Loucy (cell line): ENCODE data around the gene GIMAP6.

Experiments used
- H2AFZ ChIP-seq: fragments of 200-600 bp; sonication (generic); 2 replicates; pipeline ENCODE4 v1.6.0; 2016; ENCODE audit warnings: antibody characterized with exemption, mild to moderate bottlenecking, low read length, moderate library complexity
- H3F3A ChIP-seq: fragments of 200-600 bp; 2 replicates; pipeline ENCODE4 v1.6.0; 2016; ENCODE audit warnings: antibody characterized with exemption, low read depth, mild to moderate bottlenecking
- H3K27me3 ChIP-seq: fragments of 200-600 bp; sonication (generic); 2 replicates; pipeline ENCODE4 v1.6.1; 2014; ENCODE audit warnings: low read length, mild to moderate bottlenecking; ENCODE audit not compliant: insufficient read depth, poor library complexity, severe bottlenecking
- H3K36me3 ChIP-seq: fragments of 200-600 bp; sonication (generic); 2 replicates; pipeline ENCODE4 v1.6.1; 2016; ENCODE audit warnings: low read length; ENCODE audit not compliant: insufficient read depth
- H3K4me1 ChIP-seq: fragments of 200-600 bp; sonication (generic); 2 replicates; pipeline ENCODE4 v1.5.1; 2014; ENCODE audit warnings: low read length, mild to moderate bottlenecking; ENCODE audit not compliant: insufficient read depth, poor library complexity, severe bottlenecking
- H3K4me2 ChIP-seq: fragments of 200-600 bp; sonication (generic); 2 replicates; pipeline ENCODE4 v1.6.0; 2014; ENCODE audit warnings: antibody characterized with exemption, low read length, low read depth, mild to moderate bottlenecking; ENCODE audit not compliant: poor library complexity, severe bottlenecking
- H3K4me3 ChIP-seq: fragments of 200-600 bp; sonication (generic); 2 replicates; pipeline ENCODE4 v1.5.1; 2014; ENCODE audit warnings: low read length, mild to moderate bottlenecking, mixed read lengths; ENCODE audit not compliant: poor library complexity, severe bottlenecking
- H3K79me2 ChIP-seq: fragments of 200-600 bp; sonication (generic); 2 replicates; pipeline ENCODE4 v1.6.1; 2014; ENCODE audit warnings: low read length; ENCODE audit not compliant: insufficient read depth
- H3K9ac ChIP-seq: fragments of 200-600 bp; sonication (generic); 2 replicates; pipeline ENCODE4 v1.6.0; 2014; ENCODE audit warnings: mild to moderate bottlenecking, low read depth, low read length, moderate library complexity; ENCODE audit not compliant: poor library complexity, severe bottlenecking
- H3K9me2 ChIP-seq: fragments of 200-600 bp; sonication (generic); replicated peaks from 2 replicates; pipeline ENCODE4 v1.6.1; 2016; ENCODE audit warnings: low read depth, low read length, mixed read lengths
- H3K9me3 ChIP-seq: fragments of 200-600 bp; sonication (generic); 2 replicates; pipeline ENCODE4 v1.6.1; 2014; ENCODE audit warnings: mild to moderate bottlenecking, antibody characterized with exemption, low read length, low read depth; ENCODE audit not compliant: insufficient read depth
- H4K20me1 ChIP-seq: fragments of 200-600 bp; sonication (generic); 2 replicates; pipeline ENCODE4 v1.6.0; 2014; ENCODE audit warnings: antibody characterized with exemption, low read length, mild to moderate bottlenecking; ENCODE audit not compliant: insufficient read depth, poor library complexity, severe bottlenecking
- EZH2phosphoT487 ChIP-seq: fragments of 200-600 bp; IDR thresholded peaks from 2 replicates; pipeline ENCODE4 v1.6.1; 2018; ENCODE audit warnings: antibody characterized with exemption, mild to moderate bottlenecking, moderate library complexity, borderline replicate concordance
- TF ChIP-seq, protein P1 (sequence below): fragments of 200-600 bp; sonication (generic); conservative IDR thresholded peaks from 2 replicates; pipeline ENCODE4 v1.5.1; 2014; ENCODE audit warnings: mild to moderate bottlenecking, antibody characterized with exemption, low read length

Gene GIMAP6

DNA sequence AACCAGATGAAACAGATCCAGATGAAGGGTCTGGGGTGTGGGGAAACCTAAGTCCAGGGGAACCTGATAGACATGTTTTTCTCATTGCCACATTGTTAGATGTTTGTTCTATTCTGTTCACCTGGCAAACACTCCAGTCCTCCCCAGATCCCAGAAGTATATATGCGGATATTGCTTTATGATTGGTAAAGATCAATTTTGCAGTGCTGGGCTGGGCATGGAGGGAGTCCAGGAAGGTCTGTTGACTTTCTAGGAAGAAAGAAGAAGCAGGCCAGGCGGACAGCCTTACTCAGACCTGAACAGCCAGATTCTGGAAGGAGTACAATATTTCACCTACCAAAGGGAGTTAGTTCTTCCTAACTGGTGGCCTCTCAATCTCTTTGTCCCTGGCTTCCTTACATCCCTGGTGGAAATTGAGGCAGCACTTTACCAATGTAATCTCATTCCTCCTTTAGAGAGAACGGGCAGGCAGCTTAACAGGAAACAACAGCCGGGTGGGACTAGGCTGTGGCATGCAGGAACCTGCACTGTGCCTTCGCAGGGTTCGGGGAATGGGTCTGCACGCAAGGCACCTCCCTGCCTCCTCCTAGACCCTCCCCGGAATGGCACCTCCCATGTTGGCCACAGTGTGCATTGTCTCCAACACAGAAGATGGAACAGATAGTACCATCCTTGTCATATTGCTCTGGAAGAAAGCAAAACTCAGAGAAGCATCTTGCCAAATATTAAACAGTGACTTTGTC lies 930 bp downstream of the GIMAP6 start:
- H3K9me2 ChIP-seq: no peaks in the 10 kb centered on the region
- H2AFZ ChIP-seq: no peak overlapping the region
- peaks cover 28% of the 10 kb centered on the region; the same call in 1 of the 2 replicates for H3K36me3 ChIP-seq
- H3K79me2 ChIP-seq: peaks cover 78% of the 10 kb centered on the region
- H3K4me1 ChIP-seq: peaks cover 64% of the 10 kb centered on the region
- H3K9me3 ChIP-seq: no peaks in the 10 kb centered on the region
- peak overlapping the region; percentile 95 for H3K9ac ChIP-seq
- peak overlapping the region; percentile 98 for H3K4me2 ChIP-seq
- H3K27me3 ChIP-seq: no peaks in the 10 kb centered on the region
- TF ChIP-seq, protein P1, sequence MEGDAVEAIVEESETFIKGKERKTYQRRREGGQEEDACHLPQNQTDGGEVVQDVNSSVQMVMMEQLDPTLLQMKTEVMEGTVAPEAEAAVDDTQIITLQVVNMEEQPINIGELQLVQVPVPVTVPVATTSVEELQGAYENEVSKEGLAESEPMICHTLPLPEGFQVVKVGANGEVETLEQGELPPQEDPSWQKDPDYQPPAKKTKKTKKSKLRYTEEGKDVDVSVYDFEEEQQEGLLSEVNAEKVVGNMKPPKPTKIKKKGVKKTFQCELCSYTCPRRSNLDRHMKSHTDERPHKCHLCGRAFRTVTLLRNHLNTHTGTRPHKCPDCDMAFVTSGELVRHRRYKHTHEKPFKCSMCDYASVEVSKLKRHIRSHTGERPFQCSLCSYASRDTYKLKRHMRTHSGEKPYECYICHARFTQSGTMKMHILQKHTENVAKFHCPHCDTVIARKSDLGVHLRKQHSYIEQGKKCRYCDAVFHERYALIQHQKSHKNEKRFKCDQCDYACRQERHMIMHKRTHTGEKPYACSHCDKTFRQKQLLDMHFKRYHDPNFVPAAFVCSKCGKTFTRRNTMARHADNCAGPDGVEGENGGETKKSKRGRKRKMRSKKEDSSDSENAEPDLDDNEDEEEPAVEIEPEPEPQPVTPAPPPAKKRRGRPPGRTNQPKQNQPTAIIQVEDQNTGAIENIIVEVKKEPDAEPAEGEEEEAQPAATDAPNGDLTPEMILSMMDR: no peak
- TF ChIP-seq EZH2phosphoT487: no peak
- peak overlapping the region; percentile 84 for H3K4me3 ChIP-seq
- H3F3A ChIP-seq: no peaks in the 10 kb centered on the region
- peaks cover 3% of the 10 kb centered on the region for H4K20me1 ChIP-seq

DNA sequence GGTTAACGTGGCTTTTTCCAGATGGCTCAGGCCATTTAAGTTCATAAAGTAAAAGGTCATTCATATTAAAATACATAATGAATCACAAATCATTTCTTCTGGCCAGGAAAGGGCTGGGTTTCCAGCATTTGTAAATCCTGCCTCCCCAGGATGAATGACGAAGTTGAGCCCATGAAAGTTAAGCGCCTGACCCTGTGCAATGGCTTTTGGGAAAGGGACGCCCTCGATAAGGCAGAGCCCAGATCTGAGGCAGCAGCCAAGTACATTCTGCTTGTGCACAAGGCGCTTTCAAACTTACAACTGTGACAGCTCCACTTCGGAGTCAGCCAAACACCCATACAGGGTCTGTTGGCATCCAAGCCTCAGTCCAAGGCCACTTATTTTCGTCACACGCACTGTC lies 2.8 kb downstream of the GIMAP6 start:
- Histone ChIP-seq H3K27me3 (no peaks in the 10 kb centered on the region), H3K79me2 (peaks cover 78% of the 10 kb centered on the region), H4K20me1 (peaks cover 8% of the 10 kb centered on the region), H3K9me2 (no peaks in the 10 kb centered on the region), H3F3A (no peaks in the 10 kb centered on the region), H2AFZ (no peak overlapping the region), H3K4me1 (peaks cover 71% of the 10 kb centered on the region), H3K9me3 (no peaks in the 10 kb centered on the region), H3K4me2 (peak overlapping the region; percentile 98), H3K4me3 (peak overlapping the region; percentile 84), H3K36me3 (peaks cover 28% of the 10 kb centered on the region; the same call in 1 of the 2 replicates), H3K9ac (no peak overlapping the region)
- TF ChIP-seq, protein P1: no peak
- TF ChIP-seq EZH2phosphoT487: no peak

GRCh38 chr7:150627959-150628358 lies 4.2 kb downstream of the GIMAP6 start:
- no peak overlapping the region for H3K9ac ChIP-seq
- no peaks in the 10 kb centered on the region for H3K9me2 ChIP-seq
- peak overlapping the region; percentile 45 for H3K4me3 ChIP-seq
- peak overlapping the region; percentile 98 for H3K4me2 ChIP-seq
- TF ChIP-seq, protein P1: no peak
- TF ChIP-seq EZH2phosphoT487: no peak
- H3K27me3 ChIP-seq: no peaks in the 10 kb centered on the region
- H3F3A ChIP-seq: no peaks in the 10 kb centered on the region
- H2AFZ ChIP-seq: no peak overlapping the region
- H3K9me3 ChIP-seq: no peaks in the 10 kb centered on the region
- peaks cover 65% of the 10 kb centered on the region for H3K4me1 ChIP-seq
- peaks cover 8% of the 10 kb centered on the region for H4K20me1 ChIP-seq
- H3K79me2 ChIP-seq: peaks cover 66% of the 10 kb centered on the region
- H3K36me3 ChIP-seq: peaks cover 28% of the 10 kb centered on the region; the same call in 1 of the 2 replicates
